Mesothelial cell of epicardium (in vitro differentiated cells): ENCODE data around the gene GRM7. TPM values are rescaled to one million over a fixed set of nuclear protein-coding genes. Genes with fewer than 3 reads are reported as not detected.

Experiments used
- DNase-seq, 2 experiments: peaks; one replicate each; pipeline ENCODE4 v3.0.0; 2021; ENCODE audit warnings: low spot score in 2 of 2; ENCODE audit not compliant: unreplicated experiment in 2 of 2
- H3K27ac Mint-ChIP-seq: 2 replicates; pipeline ENCODE4 v1.8.0; 2021; ENCODE audit warnings: mixed read lengths
- H3K27me3 Mint-ChIP-seq: 2 replicates; pipeline ENCODE4 v1.8.0; 2021; ENCODE audit warnings: low read depth, mixed read lengths
- H3K36me3 Mint-ChIP-seq: 2 replicates; pipeline ENCODE4 v1.8.0; 2021; ENCODE audit warnings: mixed read lengths
- H3K4me1 Mint-ChIP-seq: 2 replicates; pipeline ENCODE4 v1.8.0; 2021; ENCODE audit warnings: mixed read lengths
- H3K4me3 Mint-ChIP-seq: 2 replicates; pipeline ENCODE4 v1.8.0; 2021; ENCODE audit warnings: mild to moderate bottlenecking, moderate library complexity, mixed read lengths
- H3K9me3 Mint-ChIP-seq: 2 replicates; pipeline ENCODE4 v1.8.0; 2021; ENCODE audit warnings: mixed read lengths
- CTCF ChIP-seq: fragments of 200-600 bp; sonication (generic); IDR thresholded peaks from one replicate; pipeline ENCODE4 v1.5.0; 2021; ENCODE audit warnings: antibody characterized with exemption; ENCODE audit not compliant: unreplicated experiment
- total RNA-seq: library from RNA; stranded (reverse); gene quantifications from 3 replicates; pipeline ENCODE4 v1.2.1, GENCODE V29; 2021

The GRM7 gene
- total RNA-seq, 1 donor from 2014 or later: 0.69 TPM

GRCh38 chr3:7487763-7488162 lies 626.8 kb downstream of the GRM7 start:
- Mint-ChIP-seq H3K27me3 (no peaks in the 10 kb centered on the region), H3K4me1 (no peaks in the 10 kb centered on the region), H3K27ac (no peak overlapping the region), H3K36me3 (no peaks in the 10 kb centered on the region), H3K4me3 (no peak overlapping the region), H3K9me3 (peaks cover 13% of the 10 kb centered on the region)
- TF ChIP-seq CTCF: no peak
- DNase-seq: no peak

- no peaks in the 10 kb centered on the region for H3K36me3 Mint-ChIP-seq
- no peaks in the 10 kb centered on the region for H3K4me1 Mint-ChIP-seq
- DNase-seq: no peak
- no peaks in the 10 kb centered on the region for H3K27me3 Mint-ChIP-seq
- H3K4me3 Mint-ChIP-seq: no peak overlapping the region
- no peak overlapping the region for H3K27ac Mint-ChIP-seq
- no peak for TF ChIP-seq CTCF
- H3K9me3 Mint-ChIP-seq: peaks cover 29% of the 10 kb centered on the region
These were observed 628.5 kb downstream of the GRM7 start for GRCh38 chr3:7489417-7489816.

DNA sequence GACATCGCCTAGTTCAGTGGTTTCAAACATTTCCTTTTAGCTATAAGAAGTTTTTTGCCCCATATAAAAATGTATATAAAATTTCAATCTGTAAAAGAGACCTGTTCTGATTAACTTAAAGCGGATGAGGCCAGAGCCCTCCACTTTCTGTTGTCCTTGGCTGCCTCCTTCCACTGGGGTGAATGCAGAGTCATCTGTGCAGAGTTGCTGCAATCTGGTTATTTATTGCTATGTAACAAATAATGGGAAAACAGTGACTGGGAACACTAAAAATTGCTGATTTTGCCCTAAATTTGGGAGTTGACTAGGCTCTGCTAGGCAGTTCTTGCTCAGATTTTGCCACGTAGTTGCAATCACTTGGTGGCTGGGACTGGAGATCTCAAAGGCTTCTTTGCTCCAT lies 637.8 kb downstream of the GRM7 start:
- Mint-ChIP-seq H3K36me3 (no peaks in the 10 kb centered on the region), H3K27me3 (no peaks in the 10 kb centered on the region), H3K4me1 (no peaks in the 10 kb centered on the region), H3K4me3 (no peak overlapping the region), H3K27ac (no peak overlapping the region), H3K9me3 (peaks cover 29% of the 10 kb centered on the region)
- DNase-seq: no peak
- TF ChIP-seq CTCF: no peak

DNA sequence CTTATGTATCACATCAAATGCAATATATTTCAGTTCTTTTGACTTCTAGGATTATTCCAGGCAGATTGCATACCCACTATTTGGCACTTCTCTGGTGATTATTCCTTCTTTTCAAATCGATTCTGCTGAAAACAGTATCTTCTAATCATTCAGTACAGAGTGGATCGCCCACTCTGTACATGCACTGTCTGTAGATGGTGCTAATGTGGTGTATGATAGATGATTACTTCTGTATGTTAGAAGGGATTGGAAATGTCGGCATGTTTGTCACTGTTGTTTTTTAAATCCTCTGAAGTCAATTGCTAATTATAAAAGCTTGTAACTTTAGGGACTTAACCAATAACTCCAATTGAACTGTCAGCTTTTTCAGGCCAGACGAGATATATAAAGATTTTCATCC lies 642.5 kb downstream of the GRM7 start:
- Mint-ChIP-seq H3K27ac (no peak overlapping the region), H3K9me3 (peaks cover 16% of the 10 kb centered on the region), H3K27me3 (no peaks in the 10 kb centered on the region), H3K36me3 (no peaks in the 10 kb centered on the region), H3K4me1 (peaks cover 4% of the 10 kb centered on the region), H3K4me3 (no peak overlapping the region)
- no peak for TF ChIP-seq CTCF
- DNase-seq: no peak

GRCh38 chr3:7504886-7505775 lies 644.2 kb downstream of the GRM7 start:
- H3K27me3 Mint-ChIP-seq: no peaks in the 10 kb centered on the region
- no peak overlapping the region for H3K4me3 Mint-ChIP-seq
- TF ChIP-seq CTCF: no peak
- H3K4me1 Mint-ChIP-seq: peaks cover 4% of the 10 kb centered on the region
- no peaks in the 10 kb centered on the region for H3K36me3 Mint-ChIP-seq
- no peak for DNase-seq
- no peak overlapping the region for H3K27ac Mint-ChIP-seq
- peaks cover 13% of the 10 kb centered on the region for H3K9me3 Mint-ChIP-seq
